C4-2B (cell line): ENCODE data around the gene SYTL1.

ENCODE experiments used
- H3K27ac ChIP-seq: fragments of 450-650 bp; 2 replicates; pipeline ENCODE4 v1.5.1; 2017
- ZFX ChIP-seq: fragments of 450-650 bp; IDR thresholded peaks from 2 replicates; pipeline ENCODE4 v1.6.1; 2017
- TF ChIP-seq, protein P1 (sequence below): fragments of 450-650 bp; conservative IDR thresholded peaks from 2 replicates; pipeline ENCODE4 v1.5.1; 2017; ENCODE audit warnings: mild to moderate bottlenecking

The SYTL1 gene

DNA sequence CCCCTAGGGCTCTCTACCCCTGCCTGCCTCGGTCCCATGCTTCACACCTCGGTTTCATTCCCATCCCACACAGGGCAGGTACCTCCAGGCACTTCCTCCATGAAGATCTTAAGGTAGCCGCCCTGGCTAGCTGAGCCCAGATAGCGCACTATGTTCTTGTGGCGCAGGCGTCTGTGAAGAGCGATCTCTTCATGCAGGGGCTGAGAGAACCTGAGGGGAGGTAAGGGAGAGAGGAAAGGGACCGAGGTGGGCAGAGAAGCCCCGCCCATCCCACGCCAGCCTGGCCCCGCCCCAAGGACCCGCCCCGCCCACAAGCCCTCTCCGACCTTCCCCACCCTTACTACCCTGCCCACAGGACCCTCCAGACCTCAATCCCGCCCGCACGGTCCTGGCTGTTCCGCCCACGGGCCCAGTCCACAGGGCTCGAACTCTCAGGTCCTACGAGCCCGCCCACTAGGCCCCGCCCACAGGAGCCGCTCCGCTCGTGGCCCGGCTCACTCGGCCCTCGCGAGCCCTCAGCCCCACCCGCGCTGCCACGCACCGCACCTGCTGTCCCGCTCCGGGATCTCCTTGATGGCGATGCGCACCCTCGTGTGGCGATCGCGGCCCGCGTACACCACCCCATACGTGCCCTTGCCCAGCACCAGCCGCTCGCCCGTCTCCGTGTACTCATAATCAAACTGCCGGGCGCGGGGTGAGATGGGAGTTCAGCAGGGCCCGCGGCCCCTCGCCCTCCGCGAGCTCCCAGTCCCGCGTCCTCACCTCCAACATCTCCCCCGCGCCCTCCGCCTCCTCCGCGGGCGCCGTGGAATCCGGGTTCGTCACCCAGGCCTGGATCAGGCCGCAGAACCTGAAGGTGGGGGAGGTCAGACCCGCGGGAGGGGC, 18.6 kb downstream of the SYTL1 start:
- TF ChIP-seq, protein P1, sequence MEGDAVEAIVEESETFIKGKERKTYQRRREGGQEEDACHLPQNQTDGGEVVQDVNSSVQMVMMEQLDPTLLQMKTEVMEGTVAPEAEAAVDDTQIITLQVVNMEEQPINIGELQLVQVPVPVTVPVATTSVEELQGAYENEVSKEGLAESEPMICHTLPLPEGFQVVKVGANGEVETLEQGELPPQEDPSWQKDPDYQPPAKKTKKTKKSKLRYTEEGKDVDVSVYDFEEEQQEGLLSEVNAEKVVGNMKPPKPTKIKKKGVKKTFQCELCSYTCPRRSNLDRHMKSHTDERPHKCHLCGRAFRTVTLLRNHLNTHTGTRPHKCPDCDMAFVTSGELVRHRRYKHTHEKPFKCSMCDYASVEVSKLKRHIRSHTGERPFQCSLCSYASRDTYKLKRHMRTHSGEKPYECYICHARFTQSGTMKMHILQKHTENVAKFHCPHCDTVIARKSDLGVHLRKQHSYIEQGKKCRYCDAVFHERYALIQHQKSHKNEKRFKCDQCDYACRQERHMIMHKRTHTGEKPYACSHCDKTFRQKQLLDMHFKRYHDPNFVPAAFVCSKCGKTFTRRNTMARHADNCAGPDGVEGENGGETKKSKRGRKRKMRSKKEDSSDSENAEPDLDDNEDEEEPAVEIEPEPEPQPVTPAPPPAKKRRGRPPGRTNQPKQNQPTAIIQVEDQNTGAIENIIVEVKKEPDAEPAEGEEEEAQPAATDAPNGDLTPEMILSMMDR, result no peak
- TF ChIP-seq ZFX, result no peak
- no peak overlapping the region for H3K27ac ChIP-seq

DNA sequence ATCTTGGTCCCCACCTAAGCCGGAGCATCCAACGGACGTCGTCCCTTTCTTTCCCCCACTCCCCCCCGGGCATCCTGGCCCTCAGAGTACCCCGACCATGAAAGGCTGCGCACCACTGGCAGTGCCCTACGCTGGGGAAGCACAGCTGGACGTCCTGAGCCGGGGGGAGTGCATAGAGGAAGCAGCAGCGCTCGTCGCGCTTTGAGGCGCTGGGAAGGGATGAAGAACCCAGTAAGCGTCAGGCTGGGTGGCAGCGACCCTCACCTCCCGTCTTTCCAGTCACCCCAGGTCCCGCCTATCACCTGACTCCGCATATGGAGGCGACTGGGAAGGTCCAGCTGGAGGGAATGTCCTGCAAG, 19.2 kb downstream of the SYTL1 start:
- TF ChIP-seq ZFX, result no peak
- TF ChIP-seq, protein P1, result no peak
- H3K27ac ChIP-seq, result no peak overlapping the region

DNA sequence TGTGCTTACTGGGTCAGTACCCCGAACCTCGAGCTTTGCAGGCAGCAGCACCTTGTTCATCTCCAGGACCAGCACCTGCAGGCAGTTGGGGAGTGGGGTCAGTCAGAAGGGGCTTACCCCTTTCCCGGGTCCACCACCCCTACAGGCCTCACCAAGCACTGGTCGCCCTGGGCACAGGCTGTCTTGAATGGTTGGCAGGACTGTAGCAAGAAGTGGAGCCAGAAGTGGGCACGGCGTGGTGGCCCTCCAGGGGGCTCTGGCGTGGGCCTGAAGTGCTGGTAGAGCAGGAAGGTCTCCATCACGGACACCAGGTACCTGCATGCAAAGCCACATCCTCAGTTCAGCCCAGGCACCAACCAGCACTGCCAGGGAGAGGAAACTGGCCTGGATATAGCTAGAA, 19.7 kb downstream of the SYTL1 start:
- no peak overlapping the region for H3K27ac ChIP-seq
- TF ChIP-seq, protein P1, result no peak
- no peak for TF ChIP-seq ZFX

DNA sequence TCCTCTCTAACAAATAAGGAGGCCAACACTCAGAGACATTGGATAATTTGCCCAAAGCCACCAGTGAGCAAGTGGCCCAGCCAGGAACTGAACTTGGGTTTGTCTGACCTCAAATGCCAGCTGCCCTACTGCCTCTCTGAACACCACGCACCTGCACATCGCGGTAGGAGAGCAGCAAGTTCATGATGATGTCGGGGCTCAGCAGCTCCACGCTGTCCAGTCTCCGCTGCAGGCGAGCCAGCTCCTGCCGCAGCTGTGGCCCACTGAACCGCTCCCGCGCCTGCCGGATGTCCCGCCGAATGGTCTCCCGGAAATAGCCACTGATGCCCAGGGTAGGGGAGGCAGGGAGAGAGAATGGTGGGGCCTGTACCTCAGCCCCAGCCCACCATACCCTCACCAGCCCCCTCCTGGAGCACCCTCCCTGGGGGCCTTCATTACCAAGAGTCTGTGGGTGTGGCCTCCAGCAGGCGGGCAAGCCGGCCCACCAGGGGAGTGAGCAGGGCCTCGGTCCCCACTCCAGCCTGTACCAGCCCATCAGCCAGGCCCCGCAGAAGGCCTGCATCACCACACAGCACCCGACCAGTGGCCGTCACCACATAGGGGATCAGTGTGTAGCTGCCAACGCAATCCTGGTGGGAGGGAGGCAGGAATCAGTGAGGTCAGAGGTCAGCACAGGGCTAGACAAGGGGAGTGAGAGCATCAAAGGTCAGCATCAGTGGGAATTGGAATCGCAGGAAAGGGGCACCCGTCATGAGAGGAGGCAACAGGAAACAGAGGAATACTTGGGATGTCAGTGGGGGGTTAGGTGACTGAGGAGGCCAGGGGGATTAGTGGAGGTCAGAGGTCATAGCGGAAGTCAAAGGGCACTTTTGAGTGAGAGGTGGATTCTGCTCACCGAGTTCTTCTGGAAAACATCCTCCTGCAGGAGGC, 22.2 kb downstream of the SYTL1 start:
- H3K27ac ChIP-seq, result no peak overlapping the region; the same call in 1 of the 2 replicates
- TF ChIP-seq, protein P1, result no peak
- no peak; the same call in 1 of the 2 replicates for TF ChIP-seq ZFX

DNA sequence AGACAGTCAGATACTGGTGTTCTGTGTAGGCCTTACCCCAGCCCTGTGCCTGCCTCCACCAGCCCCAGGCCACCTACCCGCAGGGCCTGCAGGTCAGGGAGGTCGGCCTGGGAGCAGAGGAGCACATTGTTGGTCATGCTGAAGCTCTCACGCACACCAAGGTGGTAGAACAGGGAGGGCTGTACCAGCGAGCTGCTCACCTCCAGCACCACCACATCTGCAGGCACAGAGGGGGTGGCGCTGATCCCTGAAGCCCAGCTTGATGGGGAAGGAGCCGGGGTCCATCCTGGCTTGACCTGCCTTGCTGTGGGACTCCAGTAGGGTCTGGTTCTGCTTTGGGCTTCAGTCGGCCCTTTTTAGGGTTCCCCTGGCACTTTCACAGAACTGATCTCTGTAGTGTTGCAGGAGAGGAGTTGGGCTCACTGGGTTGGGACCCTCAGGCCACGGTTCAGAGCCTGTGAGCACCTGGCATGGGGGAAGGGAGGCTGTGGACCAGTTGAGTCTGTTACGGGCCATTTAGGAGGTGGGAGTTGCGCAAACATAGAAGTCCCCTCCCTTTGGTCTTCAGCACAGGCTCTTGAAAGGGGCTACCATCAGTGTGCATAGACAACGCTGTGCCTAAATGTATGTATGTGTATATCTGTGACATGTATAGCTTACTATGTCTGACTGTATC, 23.0 kb downstream of the SYTL1 start:
- TF ChIP-seq, protein P1, result no peak
- TF ChIP-seq ZFX, result no peak
- H3K27ac ChIP-seq, result peak overlapping the region; percentile 82

DNA sequence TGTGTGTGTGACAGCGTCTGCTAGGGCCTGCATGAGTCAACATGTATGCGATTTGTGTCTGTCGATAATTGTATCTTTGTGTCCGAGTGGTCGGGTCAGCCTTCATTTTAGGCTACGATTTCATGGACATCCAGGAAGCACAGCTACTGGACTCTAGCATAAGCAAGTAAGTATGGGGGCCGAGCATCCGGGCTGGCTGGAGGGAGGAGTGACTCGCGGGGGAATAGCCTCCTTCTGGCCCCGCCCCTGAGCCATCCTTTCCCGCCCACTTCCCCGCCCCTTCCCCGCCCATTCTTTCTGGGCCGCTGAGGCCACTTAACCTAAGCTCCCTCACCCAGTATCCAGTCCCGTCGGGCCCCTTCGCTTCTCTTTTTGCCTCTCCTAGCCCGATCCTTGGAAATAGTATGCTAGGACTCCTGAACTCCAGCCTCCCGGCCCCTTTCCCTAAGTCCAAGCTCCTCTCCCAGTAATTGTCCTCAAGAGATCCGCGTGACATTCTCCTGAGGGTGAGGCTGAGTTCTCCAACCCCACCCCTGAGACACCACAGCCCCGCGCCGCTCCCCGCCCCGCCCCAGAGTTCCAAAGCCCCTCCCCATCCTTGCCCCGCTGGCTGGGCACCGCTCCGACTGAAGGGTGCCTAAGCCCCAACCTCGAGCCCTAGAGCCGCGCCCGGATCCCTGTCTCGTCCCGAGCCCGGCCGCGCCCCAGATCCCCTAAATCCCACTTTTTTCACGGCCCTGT, 23.7 kb downstream of the SYTL1 start:
- H3K27ac ChIP-seq, result peak overlapping the region; percentile 82

More for the DNA sequence above, 23.7 kb downstream of the SYTL1 start:
- TF ChIP-seq, protein P1, result no peak
